ENCODE results near the gene LYPD6.

The LYPD6 gene

GRCh38 chr2:149413487-149413886 is 83.1 kb downstream of the LYPD6 start:
- Histone ChIP-seq H3K4me2 (no peak overlapping the region), H3K4me1 (ENCODE audit: low read depth, poor library complexity, severe bottlenecking) (no peaks in the 10 kb centered on the region), H4K20me1 (ENCODE audit: insufficient read depth) (no peaks in the 10 kb centered on the region), H3K79me2 (ENCODE audit: insufficient read depth, low read depth) (no peaks in the 10 kb centered on the region), H3K27ac (no peak overlapping the region), H2AFZ (ENCODE audit: low read depth) (no peak overlapping the region), H3K9ac (no peak overlapping the region), H3K27me3 (ENCODE audit: insufficient read depth, low read depth) (no peaks in the 10 kb centered on the region), H3K4me3 (IDR thresholded peaks at IDR 0.05; ENCODE audit: insufficient read depth, low read depth, low read length) (no peak overlapping the region), H3K36me3 (ENCODE audit: insufficient read depth) (no peaks in the 10 kb centered on the region)
- TF ChIP-seq CTCF (conservative IDR thresholded peaks at IDR 0.05; ENCODE audit: low read depth, low read length): no peak

- Histone ChIP-seq H3K9ac (no peak overlapping the region), H3K79me2 (ENCODE audit: insufficient read depth, low read depth) (no peaks in the 10 kb centered on the region), H2AFZ (ENCODE audit: low read depth) (no peak overlapping the region), H4K20me1 (ENCODE audit: insufficient read depth) (no peaks in the 10 kb centered on the region), H3K27me3 (ENCODE audit: insufficient read depth, low read depth) (no peaks in the 10 kb centered on the region), H3K4me1 (ENCODE audit: low read depth, poor library complexity, severe bottlenecking) (no peaks in the 10 kb centered on the region), H3K4me2 (no peak overlapping the region), H3K4me3 (IDR thresholded peaks at IDR 0.05; ENCODE audit: insufficient read depth, low read depth, low read length) (no peak overlapping the region), H3K27ac (no peak overlapping the region), H3K36me3 (ENCODE audit: insufficient read depth) (no peaks in the 10 kb centered on the region)
- no peak for TF ChIP-seq CTCF (conservative IDR thresholded peaks at IDR 0.05; ENCODE audit: low read depth, low read length)
These were observed 84.7 kb downstream of the LYPD6 start for GRCh38 chr2:149415086-149415485.

- no peaks in the 10 kb centered on the region for H4K20me1 ChIP-seq (ENCODE audit: insufficient read depth)
- no peak overlapping the region for H3K9ac ChIP-seq
- H3K4me2 ChIP-seq: no peak overlapping the region
- H3K27me3 ChIP-seq (ENCODE audit: insufficient read depth, low read depth): no peaks in the 10 kb centered on the region
- no peak for TF ChIP-seq CTCF (conservative IDR thresholded peaks at IDR 0.05; ENCODE audit: low read depth, low read length)
- H3K4me1 ChIP-seq (ENCODE audit: low read depth, poor library complexity, severe bottlenecking): no peaks in the 10 kb centered on the region
- H3K79me2 ChIP-seq (ENCODE audit: insufficient read depth, low read depth): no peaks in the 10 kb centered on the region
- H3K36me3 ChIP-seq (ENCODE audit: insufficient read depth): no peaks in the 10 kb centered on the region
- H2AFZ ChIP-seq (ENCODE audit: low read depth): no peak overlapping the region
- no peak overlapping the region for H3K27ac ChIP-seq
- H3K4me3 ChIP-seq (IDR thresholded peaks at IDR 0.05; ENCODE audit: insufficient read depth, low read depth, low read length): no peak overlapping the region
These were observed 87.7 kb downstream of the LYPD6 start for GRCh38 chr2:149418065-149418464.

- Histone ChIP-seq H3K79me2 (ENCODE audit: insufficient read depth, low read depth) (no peaks in the 10 kb centered on the region), H4K20me1 (ENCODE audit: insufficient read depth) (no peaks in the 10 kb centered on the region), H3K36me3 (ENCODE audit: insufficient read depth) (no peaks in the 10 kb centered on the region), H3K9ac (no peak overlapping the region), H3K4me2 (no peak overlapping the region), H3K4me1 (ENCODE audit: low read depth, poor library complexity, severe bottlenecking) (no peaks in the 10 kb centered on the region), H3K27ac (no peak overlapping the region), H2AFZ (ENCODE audit: low read depth) (no peak overlapping the region), H3K27me3 (ENCODE audit: insufficient read depth, low read depth) (no peaks in the 10 kb centered on the region), H3K4me3 (IDR thresholded peaks at IDR 0.05; ENCODE audit: insufficient read depth, low read depth, low read length) (no peak overlapping the region)
- TF ChIP-seq CTCF (conservative IDR thresholded peaks at IDR 0.05; ENCODE audit: low read depth, low read length): no peak
These were observed 89.9 kb downstream of the LYPD6 start for GRCh38 chr2:149420053-149420963.
